Esophagus squamous epithelium (tissue), 4 donors: Measurements from ENCODE around the gene RARB.

Experiments
- CTCF ChIP-seq, 6 experiments: fragments of 450-650 bp in 4 of 6; fragments of 200-600 bp in 2 of 6; sonication (generic) in 2 of 6; IDR thresholded peaks; one replicate each; pipeline ENCODE4 v1.5.1; 2016 to 2019; ENCODE audit warnings: antibody characterized with exemption in 6 of 6, mild to moderate bottlenecking in 4 of 6, moderate library complexity in 4 of 6
- POLR2A ChIP-seq, 4 donors: fragments of 450-650 bp; IDR thresholded peaks; one replicate each; pipeline ENCODE4 v1.6.1; 2017; ENCODE audit warnings: antibody characterized with exemption in 4 of 4, mild to moderate bottlenecking in 4 of 4, moderate library complexity in 3 of 4

- no peak for TF ChIP-seq CTCF (IDR thresholded peaks at IDR 0.05)
- TF ChIP-seq POLR2A (IDR thresholded peaks at IDR 0.05), result no peak
These were observed 67.2 kb downstream of the RARB start for GRCh38 chr3:25495304-25495703.
